HS-27A (cell line): Measurements from ENCODE around the gene RBCK1.

Source experiments
- DNase-seq: peaks from one replicate; pipeline ENCODE4 v3.0.0-alpha.2; 2012; ENCODE audit warnings: low read depth, missing footprints

The RBCK1 gene

DNA sequence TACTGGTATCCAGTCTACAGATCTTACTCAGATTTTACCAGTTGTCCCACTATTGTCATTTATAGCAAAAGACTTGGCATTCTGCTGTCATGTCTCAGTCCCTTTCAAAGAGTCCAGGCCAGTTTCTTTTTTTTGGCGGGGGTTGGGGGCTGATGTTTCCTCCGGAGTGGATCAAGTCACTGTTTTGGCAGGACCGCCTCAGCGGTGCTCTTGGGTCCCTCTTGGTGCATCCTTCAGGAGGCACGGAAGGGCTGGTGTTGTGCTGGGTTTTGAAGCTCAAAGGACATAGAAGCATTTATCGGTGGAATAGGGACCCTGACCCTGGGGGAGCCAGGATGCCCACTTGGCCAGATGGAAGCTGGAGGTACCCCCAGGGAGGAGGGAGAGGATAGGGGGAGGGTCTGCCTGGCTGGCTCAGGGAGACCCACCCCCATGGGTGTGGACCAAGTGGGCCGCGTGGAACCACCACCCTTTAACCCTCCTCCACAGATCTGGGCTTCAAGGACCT, 10.8 kb downstream of the RBCK1 start:
- DNase-seq = no peak

DNA sequence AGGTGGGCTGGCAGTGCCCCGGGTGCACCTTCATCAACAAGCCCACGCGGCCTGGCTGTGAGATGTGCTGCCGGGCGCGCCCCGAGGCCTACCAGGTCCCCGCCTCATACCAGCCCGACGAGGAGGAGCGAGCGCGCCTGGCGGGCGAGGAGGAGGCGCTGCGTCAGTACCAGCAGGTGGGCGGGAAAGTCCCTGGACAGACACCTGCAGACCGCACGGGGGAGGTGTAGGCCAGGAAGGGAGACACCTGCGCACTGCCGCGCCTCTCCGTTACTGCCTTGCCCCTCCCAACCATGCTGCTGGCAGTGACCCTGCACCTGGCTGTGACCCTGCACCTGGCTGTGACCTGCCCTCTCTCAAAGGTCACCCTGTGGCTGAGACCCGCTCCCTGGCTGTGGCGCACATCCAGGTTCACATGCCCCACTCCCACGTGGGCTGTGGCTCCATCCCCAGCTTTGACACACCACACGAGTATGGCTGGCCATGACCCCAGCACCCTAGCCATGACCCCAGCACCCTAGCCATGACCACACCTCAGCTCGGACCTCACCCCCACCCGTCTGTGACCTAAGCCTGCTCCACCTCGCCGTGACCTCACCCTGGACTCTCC, 11.6 kb downstream of the RBCK1 start:
- no peak for DNase-seq

DNA sequence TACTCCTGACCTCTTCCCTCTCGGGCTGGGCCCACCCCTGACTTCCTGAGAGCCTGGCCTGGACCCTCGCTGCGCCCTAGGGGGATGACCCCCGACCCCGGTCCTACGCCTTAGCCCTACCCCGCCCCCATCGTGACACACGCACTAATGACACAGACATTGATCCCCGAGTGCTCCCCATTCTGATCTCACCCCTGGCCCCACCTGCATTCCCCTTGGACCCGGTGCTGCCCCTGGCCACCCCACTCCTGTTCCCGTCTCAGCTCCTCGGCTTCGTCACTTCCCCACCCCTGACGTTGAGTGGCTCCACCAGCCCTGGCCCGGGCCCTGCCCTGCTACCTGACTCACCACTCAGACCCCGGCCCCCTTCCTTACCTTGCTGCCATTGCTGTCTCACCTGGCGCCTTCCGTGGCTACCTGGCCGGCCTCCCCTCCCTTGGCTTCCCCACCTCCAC, 12.1 kb downstream of the RBCK1 start:
- DNase-seq = no peak

DNA sequence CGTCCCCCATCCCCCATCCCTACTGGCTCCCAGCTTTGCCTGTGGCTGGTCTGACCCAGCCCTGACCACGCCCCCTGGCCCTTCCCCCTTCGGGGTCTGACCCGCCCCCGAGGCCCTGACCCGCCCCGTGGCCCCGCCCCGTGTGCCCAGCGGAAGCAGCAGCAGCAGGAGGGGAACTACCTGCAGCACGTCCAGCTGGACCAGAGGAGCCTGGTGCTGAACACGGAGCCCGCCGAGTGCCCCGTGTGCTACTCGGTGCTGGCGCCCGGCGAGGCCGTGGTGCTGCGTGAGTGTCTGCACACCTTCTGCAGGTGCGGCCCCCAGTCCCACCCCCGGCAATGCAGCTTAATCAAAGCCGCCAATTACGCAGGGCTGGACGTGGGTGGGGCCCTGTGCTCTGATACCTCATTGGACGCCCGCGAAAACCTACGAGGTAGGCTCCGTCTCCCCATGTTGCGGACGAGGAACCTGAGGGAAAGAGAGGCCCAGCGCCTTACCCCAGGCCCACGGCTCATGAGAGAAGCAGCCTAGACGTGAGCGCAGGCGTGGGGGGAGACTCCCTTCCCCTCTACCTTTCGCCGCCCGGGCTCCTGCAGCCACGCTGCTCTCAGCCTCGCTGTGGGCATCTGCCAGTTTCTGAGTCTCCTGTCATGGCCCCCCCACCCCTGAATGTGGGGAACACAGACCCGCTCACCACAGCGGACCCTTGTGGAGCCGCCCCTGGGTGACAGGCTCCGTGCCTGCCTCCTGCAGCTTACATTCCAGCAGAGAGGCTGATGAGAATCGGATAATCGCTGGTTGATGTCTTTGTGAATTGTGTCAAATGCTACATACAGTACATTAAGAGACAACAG, 12.8 kb downstream of the RBCK1 start:
- DNase-seq = no peak

DNA sequence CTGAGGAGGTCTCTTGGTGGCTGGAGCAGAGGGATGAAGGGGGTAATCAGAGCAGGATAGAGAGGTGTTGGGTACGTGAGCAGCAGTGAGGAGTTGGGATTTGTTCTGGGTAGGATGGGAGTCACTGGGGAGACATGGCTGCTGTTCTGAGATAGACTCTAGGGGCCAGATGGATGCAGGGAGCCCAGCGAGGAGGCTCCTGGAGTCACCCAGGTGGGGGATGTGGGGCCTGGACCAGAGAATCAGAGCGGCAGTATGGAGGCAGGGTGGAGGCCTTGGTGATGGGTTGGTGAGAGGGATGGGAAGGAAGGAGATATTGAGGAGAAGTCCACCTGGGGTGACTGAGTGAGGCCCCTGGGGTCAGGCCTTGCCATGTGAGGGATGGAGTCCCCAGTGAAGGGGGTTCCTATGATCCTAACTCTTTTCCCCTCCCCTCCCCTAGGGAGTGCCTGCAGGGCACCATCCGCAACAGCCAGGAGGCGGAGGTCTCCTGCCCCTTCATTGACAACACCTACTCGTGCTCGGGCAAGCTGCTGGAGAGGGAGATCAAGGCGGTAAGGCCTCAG, 13.7 kb downstream of the RBCK1 start:
- no peak for DNase-seq

DNA sequence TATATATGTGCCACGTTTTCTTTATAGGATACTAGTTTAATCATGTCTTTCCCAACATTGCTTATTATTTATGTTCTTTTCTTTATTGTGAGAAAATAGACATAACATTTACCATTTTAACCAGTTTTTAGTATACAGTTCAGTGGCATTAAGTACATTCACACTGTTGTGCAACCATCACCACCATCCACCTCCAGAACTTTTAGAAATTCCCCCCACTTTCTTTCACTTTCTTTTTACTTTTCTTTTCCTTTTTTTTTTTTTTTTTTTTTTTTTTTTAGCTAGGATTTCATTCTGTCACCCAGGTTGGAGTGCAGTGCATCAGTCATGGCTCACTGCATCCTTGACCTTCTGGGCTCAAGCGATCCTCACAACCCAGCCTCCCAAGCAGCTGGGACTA, 18.5 kb downstream of the RBCK1 start:
- no peak for DNase-seq

DNA sequence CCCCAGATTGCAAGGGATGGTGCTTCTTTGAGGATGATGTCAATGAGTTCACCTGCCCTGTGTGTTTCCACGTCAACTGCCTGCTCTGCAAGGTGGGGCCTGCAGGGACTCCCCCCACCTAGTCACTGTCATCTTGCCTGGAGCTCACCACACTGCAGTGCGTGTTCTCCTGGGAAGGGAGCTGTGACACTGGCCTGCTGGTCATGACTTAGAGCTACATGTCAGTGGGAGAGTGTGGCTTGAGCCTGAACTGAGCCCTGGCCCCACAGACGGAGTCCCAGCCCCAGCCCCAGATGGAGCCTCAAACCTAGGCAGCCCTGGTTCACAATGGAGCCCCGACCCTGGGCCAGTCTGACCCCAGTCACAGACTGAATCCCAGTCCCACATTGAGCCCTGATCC, 19.3 kb downstream of the RBCK1 start:
- DNase-seq = no peak

DNA sequence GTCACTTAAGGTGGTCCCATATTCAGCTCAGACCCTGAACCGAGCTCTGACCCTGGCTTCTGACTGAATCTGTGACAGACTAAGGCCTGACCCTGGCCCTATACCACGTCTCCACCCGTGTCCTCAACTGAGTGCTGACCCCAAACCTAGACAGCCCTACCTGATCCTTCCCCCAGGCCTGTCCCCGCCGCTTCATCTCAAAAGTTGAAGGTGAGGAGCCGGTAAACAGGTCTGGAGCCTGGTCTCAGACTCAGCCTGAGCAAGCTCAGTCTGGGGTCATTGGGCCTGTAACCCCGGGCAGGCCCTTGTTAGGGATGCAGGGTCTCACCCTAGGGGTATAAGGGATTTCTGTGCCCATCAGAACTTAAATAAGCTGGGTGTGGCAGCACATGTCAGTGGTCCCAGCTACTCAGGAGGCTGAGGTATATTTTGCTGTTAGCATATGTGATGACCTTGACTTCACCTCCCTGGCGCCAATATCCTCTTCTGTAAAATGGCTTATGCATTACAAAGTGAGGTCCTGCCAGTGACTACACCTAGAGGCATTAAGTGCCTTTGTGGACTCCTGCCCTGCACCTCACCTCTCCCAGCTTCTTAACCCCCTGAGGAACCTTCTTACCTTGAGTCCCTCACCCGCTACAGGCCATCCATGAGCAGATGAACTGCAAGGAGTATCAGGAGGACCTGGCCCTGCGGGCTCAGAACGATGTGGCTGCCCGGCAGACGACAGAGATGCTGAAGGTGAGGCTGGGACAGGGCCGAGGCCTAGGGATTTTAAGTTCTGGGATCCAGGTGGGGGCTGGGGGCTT, 20.0 kb downstream of the RBCK1 start:
- DNase-seq = no peak

DNA sequence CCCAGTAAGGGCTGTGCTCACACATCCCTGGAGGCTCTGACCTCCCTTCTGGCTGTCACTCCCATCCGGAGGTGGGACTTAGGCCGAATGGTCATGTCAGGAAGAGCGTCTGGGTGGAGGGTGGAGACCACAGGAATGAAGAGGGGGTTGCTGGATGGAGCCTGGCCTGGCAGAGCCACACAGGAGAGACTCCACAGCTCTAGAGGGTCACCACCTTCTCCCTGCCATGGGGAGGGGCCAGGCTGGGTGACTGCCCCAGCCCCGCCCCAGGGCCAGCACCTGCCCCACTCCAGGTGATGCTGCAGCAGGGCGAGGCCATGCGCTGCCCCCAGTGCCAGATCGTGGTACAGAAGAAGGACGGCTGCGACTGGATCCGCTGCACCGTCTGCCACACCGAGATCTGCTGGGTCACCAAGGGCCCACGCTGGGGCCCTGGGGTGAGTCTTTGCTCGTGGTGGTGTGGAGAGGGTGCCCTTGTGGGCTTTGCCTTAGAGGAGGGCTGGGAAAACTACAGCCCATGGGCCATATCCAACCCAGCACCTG, 20.6 kb downstream of the RBCK1 start:
- no peak for DNase-seq

DNA sequence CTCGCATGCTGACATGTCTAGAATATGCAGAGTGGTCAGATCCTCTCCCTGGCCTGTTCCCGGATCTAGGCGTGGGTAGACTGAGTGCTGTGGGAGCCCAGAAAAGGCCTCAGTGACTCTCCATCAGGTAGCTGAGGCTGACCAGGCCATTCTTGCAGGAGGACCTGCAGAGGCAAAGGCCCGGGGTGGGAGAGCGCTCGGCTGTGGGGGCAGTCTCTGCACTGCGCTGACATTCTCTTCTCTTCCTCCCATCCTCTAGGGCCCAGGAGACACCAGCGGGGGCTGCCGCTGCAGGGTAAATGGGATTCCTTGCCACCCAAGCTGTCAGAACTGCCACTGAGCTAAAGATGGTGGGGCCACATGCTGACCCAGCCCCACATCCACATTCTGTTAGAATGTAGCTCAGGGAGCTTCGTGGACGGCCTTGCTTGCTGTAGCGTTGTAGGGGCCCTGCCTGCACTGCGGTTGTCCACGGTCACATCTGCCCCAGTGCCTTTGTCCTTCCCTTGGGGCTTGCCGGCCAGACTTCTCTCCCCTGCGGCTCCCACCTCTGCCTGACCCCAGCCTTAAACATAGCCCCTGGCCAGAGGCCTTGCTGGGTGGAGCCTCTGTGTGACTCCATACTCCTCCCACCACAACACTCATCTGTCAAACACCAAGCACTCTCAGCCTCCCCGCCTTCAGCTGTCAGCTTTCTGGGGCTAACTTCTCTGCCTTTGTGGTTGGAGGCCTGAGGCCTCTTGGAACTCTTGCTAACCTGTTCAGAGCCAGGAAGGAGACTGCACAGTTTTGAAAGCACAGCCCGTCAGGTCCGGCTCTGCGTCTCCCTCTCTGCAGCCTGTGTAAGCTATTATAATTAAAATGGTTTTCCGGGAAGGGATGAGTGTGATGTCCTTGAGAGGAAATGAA, 22.2 kb downstream of the RBCK1 start:
- DNase-seq = no peak

DNA sequence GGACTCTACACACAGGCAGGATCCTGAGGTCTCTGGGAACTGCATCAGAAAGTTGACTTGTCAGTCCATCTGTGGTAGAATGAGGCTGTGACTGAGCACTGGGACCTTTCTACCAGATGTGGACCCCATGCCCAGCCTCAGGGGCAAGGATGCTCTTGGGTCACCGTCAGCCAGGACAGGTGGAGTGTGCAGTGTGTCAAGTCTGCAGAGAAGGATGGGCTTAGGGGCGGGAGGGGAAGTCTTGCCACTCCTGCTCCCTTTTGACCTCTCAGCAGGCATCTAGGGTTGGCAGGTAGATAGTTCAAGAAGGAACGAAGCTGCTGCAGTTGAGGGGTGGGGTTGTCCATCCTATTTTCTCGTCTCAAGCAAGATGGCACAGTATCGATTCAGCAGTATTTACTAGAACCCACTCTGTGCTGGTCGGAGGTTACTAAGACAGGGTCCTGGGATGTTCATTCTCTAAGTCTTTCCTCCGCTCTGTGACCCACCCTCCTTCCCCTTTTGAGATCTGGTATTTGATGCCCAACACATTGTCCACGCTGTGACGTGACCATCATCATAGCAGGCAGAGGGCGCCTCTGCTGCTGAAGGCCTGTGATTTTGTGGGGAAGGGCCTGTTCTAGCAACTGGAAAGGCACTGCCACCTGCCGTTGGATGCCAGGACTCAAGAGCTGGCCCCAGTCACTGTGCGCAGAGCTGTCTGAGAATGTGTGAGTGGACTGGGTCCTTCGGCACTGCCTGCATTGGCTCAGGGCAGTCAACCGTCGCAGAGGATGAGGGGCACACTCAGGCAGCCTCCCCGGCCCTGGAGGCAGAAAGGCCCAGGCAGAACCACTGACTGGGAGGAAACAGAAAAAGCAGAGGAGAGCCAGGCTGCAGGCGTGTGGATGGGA, 23.2 kb downstream of the RBCK1 start:
- no peak for DNase-seq

DNA sequence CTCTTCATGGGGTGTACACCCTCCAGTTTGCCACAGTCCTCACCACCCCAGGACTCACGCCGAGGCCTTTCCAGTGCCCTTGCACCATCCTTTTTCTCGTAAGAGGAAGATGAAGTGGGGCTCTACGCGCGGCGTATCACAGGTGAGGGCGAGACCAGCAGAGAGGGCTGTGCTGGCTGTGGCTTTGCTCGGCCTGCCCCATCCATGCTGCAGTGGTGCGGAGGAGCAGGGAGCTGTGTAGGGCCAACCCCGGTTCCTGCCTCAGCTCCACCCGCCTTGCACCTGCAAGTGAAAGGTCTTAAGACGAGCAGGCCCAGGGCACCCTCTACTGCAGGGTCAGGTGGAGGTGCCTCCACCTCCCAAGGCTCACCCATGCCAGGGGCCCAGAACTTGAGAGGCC, 24.1 kb downstream of the RBCK1 start:
- no peak for DNase-seq

DNA sequence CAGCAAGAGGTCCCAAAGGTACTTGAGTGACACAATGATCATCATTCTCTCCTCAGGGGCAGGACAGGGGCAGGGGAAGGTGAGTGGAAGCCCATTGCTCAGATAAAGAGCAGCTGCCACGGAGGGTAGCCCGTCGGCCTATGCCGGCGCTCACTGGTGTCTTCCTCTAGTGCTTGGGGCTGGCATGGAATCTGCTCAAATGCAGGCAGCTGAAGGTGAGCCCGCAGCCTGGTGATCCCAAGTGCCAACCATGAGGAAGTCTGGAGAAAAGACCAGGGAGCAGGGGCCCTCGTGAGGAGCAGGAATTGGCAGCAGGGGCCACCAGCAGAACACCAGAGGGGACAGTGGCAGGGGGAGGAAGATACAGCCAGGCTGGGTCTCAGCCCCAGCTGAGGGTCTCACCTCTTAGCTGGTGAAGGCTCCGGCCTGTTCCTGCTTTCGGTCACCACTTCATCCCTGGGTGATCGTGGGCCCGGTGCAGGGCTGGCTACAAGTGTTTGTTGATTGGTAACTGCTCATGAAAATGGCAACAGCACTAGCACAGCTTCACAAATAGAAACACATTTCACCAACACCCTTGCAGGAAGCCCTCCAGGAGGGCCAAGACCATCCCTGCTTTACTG, 24.7 kb downstream of the RBCK1 start:
- DNase-seq = no peak

DNA sequence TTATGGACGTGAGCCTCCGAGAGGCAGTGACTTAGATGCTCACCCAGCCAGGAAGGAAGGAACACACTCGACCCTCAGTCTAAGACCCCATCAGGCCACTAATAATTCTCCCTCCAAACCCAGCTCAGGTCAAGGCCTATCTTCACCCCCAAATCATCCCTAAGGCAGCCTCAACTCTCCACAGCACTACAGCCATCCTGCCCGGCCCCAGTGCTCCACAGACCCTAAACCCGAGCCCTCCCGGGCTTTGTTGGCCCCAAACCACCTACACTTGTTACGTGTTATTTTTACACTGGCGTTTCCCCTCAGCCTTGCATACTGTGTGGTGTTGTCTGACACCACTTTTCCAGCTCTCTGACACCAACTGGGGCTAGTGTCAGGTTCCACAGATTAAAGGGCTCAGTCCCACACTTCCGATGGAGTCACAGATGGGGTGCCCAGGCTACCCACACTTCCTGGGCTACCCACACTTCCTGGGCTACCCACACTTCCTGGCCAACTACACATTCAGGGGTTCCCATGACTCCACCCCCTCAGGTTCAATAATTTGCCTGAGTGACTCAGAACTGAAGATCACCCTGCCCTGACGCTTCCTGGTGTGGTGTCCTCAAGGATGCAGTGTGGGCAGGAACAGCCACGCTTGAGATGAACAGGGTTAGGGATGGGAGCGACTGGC, 25.3 kb downstream of the RBCK1 start:
- DNase-seq = no peak

DNA sequence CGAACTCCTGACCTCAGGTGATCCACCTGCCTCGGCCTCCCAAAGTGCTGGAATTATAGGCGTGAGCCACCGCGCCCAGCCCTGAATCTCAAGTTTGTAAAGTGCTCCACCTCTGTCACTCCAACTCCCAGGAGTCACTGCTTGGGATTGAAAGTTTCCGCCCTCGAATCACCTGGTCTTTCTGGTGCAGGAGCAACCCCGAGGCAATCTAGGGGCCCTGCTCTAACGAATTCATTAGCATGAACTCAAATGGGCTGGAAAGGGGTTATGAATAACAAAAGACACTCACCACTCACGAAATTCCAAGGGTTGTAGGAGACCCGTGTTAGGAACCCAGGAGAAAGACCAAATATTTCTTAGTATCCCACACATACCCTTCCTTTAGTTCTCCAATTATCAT, 26.1 kb downstream of the RBCK1 start:
- DNase-seq = no peak

DNA sequence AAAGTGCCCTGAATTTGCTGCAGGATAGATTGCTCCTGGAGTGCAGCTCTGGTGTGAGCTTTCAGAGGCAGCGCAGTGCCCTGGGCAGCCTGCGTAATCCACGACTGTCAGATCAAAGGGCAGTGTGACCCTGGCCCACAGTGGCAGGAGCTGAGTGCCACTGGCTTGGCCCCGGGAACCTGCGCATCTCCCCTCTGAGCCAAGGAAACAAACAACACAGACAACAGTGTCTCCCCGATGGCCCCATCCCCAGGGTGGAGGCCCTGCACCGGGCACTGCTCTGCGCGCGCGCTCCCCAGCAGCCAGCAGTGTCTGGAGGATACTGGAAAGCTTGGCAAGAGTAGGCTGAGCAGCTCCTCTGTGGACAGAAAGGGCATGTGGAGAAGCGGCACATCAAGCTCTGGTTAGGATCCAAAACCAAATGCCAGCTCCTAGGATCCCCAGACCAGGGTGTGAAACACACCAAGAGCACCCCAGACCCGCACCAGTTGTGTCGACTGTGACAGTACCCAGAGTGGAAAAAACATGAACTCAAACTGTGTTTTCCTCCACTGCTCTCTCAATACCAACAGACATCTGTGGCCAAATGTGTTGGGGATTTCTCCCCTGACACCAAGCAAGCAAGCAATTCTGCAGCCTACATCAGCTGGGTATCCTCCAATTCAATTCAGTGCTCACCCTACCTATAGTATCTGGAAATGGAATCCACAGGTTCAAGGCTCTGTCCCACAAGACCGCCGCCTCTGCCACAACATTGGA, 26.7 kb downstream of the RBCK1 start:
- no peak for DNase-seq

DNA sequence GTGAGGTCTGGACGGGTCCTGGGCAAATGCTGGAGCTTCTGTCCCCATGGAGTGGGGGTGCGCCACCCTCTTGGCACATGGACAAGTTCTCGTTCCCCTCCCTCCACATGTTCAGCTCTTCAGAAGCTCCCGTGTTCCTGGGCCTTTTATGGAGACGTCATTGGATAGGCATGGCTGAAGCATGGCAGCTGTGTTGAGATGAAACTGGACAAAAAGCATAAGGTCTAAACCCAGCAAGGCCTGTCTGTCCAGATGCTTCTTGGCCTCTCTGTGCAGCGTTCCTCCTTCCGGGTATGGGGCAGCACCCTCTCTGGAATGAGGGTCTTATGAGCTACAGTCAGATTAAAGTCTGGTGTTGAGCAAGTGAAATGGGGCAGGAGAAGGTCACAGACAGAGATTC, 27.5 kb downstream of the RBCK1 start:
- no peak for DNase-seq

DNA sequence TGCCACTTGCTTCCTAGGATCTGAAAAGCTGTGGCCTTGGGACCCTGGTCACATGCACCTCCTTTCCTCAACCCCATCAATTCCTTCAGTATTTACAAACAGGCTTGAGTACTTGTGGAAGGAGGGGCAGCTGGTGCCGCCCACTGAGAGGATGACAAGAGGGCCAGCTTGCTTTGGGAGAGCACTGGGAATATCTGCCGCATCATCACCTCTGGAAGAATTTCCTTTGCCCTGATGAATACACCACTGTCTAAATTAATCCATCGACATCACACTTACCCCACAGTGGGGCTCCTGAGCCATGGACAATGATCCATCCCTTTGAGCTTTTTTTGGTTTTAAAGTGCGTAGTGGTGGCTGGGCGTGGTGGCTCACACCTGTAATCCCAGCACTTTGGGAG, 28.4 kb downstream of the RBCK1 start:
- DNase-seq = no peak
